Measurements from ENCODE around the gene PTPDC1. TPM values are rescaled to one million over a fixed set of nuclear protein-coding genes. Genes with fewer than 3 reads are reported as not detected.

PTPDC1 gene
- total RNA-seq = 7.8 and 11.9 TPM in 2 replicates

DNA sequence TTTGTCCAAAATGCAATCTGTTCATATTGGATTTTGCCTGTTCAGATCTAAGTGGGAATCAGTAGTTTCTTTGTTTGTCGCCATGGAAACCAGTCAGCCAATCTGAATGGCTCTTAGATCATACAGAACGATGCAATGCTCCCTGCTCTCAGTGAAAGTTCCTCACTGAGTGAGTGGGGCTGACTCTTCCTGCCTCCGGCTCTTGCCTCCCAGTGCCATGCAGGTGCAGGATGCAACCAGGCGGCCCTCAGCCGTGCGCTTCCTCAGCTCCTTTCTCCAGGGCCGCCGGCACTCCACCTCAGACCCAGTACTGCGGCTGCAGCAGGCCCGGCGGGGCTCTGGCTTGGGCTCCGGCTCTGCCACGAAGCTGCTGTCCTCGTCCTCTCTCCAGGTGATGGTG, at the start of gene PTPDC1:
PTPDC1 (plus strand) TSS at position 151 of the 400 bp plus-strand sequence; CDS start at position 218, 67 bp downstream.
- H3K4me3 ChIP-seq (ENCODE audit: low read depth, low read length) = no peak within 1 kb of the TSS
- DNase-seq (ENCODE audit: low read depth) = peak; percentile 78
- TF ChIP-seq, protein P1, sequence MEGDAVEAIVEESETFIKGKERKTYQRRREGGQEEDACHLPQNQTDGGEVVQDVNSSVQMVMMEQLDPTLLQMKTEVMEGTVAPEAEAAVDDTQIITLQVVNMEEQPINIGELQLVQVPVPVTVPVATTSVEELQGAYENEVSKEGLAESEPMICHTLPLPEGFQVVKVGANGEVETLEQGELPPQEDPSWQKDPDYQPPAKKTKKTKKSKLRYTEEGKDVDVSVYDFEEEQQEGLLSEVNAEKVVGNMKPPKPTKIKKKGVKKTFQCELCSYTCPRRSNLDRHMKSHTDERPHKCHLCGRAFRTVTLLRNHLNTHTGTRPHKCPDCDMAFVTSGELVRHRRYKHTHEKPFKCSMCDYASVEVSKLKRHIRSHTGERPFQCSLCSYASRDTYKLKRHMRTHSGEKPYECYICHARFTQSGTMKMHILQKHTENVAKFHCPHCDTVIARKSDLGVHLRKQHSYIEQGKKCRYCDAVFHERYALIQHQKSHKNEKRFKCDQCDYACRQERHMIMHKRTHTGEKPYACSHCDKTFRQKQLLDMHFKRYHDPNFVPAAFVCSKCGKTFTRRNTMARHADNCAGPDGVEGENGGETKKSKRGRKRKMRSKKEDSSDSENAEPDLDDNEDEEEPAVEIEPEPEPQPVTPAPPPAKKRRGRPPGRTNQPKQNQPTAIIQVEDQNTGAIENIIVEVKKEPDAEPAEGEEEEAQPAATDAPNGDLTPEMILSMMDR (IDR thresholded peaks at IDR 0.05; ENCODE audit: insufficient read depth, low read depth, low read length) = no peak

DNA sequence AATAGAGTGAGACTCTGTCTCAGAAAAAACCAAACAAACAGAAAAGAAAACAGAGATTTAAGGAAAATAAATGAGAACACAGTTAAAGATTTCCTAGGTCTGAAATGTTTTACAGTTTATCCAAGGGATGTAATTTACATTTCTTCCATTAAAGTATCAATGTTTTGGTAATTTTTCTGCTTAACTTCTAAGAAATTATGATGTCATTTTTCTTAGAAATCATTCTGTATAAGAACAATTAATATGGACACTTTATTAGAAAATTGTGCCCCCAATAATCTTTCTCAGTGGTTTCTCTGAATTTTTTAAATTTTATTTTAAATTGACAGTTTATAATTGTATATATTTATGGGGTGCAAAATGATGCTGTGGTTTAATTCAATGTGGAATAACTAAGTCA, 49.8 kb upstream of the PTPDC1 start:
- DNase-seq (ENCODE audit: low read depth) = no peak
- TF ChIP-seq, protein P1 (IDR thresholded peaks at IDR 0.05; ENCODE audit: insufficient read depth, low read depth, low read length) = no peak
- no peak overlapping the region for H3K4me3 ChIP-seq (ENCODE audit: low read depth, low read length)

DNA sequence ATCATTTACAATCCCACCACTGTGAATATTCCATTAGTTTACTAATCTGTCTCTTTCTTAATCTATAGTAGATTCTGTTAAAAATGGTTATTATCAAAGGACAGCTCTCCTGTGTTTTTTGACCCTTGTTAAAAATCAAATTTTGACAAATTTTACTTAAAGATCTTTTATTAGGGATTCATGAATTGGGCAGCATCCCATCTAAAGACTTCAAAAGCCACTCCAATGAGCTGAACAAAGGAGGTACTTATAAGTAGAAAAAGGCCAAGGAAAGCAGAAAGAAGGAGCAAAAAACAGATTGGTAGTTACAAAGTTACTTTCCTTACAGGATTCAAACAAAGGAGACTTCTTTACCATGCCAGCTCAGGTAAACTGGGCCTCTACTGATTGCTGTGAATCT, 44.5 kb upstream of the PTPDC1 start:
- no peak for DNase-seq (ENCODE audit: low read depth)
- TF ChIP-seq, protein P1 (IDR thresholded peaks at IDR 0.05; ENCODE audit: insufficient read depth, low read depth, low read length) = no peak
- no peak overlapping the region for H3K4me3 ChIP-seq (ENCODE audit: low read depth, low read length)

- no peak for DNase-seq (ENCODE audit: low read depth)
- H3K4me3 ChIP-seq (ENCODE audit: low read depth, low read length) = no peak overlapping the region
- TF ChIP-seq, protein P1 (IDR thresholded peaks at IDR 0.05; ENCODE audit: insufficient read depth, low read depth, low read length) = no peak
Measured at GRCh38 chr9:94042516-94043360, 41.5 kb upstream of the PTPDC1 start.

DNA sequence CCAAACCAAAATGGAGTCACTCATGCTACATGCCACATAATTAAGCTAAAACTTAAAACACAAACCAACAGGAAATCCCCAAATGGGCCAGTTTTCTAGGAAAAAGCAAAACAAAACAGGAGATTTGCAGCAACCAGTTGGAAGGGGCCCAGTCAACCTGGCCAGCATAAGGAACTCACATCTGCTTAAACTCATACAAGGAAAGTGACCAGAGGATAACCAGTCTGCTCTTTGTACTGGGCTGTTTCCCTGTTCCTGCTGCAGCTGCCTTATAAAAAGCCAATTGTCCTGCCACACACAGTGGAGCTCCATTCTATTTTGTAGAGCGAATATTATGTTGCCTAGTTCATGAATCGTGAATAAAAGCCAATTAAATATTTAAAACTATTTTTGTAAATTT, 29.5 kb upstream of the PTPDC1 start:
- DNase-seq (ENCODE audit: low read depth) = peak; percentile 33
- TF ChIP-seq, protein P1 (IDR thresholded peaks at IDR 0.05; ENCODE audit: insufficient read depth, low read depth, low read length) = no peak
- H3K4me3 ChIP-seq (ENCODE audit: low read depth, low read length) = no peak overlapping the region

- peak; percentile 96 for DNase-seq (ENCODE audit: low read depth)
- TF ChIP-seq, protein P1 (IDR thresholded peaks at IDR 0.05; ENCODE audit: insufficient read depth, low read depth, low read length) = no peak
- H3K4me3 ChIP-seq (ENCODE audit: low read depth, low read length) = peak overlapping the region; percentile 23
Measured at GRCh38 chr9:94056442-94056974, 27.8 kb upstream of the PTPDC1 start.

Data from fibroblast of villous mesenchyme (primary cell).